Measurements from ENCODE around the gene UBE2E3.
"Not testable (repeated sequence)": the region's sequence is repeated elsewhere in the genome, so short reads cannot be mapped to it uniquely, and the experiment has no call there.

The UBE2E3 gene

GRCh38 chr2:181070119-181070835, 89.9 kb downstream of the UBE2E3 start:
- no peaks in the 10 kb centered on the region for H3K36me3 ChIP-seq (ENCODE audit: control insufficient read depth in 2 of 2, insufficient read depth in 2 of 2, low read length in 2 of 2)
- H3K4me3 ChIP-seq (ENCODE audit: low read length in 2 of 2), result no peak overlapping the region
- no peaks in the 10 kb centered on the region for H3K9me3 ChIP-seq (ENCODE audit: control insufficient read depth in 2 of 2, low read length in 2 of 2)
- no peak overlapping the region for H3K9ac ChIP-seq (ENCODE audit: low read depth in 1 of 2, low read length in 2 of 2)
- H3K4me1 ChIP-seq (ENCODE audit: control insufficient read depth in 2 of 2, insufficient read depth in 2 of 2, low read length in 2 of 2), result peaks cover 0 to 6% of the 10 kb centered on the region in 2 donors
- H3K27ac ChIP-seq (ENCODE audit: low read depth in 2 of 2, low read length in 2 of 2), result no peak overlapping the region
- H3K27me3 ChIP-seq (ENCODE audit: control insufficient read depth in 2 of 2, insufficient read depth in 2 of 2, low read length in 2 of 2), result no peaks in the 10 kb centered on the region

- Histone ChIP-seq H3K27ac (ENCODE audit: low read depth in 2 of 2, low read length in 2 of 2) (no peak overlapping the region), H3K9me3 (ENCODE audit: control insufficient read depth in 2 of 2, low read length in 2 of 2) (no peaks in the 10 kb centered on the region), H3K4me1 (ENCODE audit: control insufficient read depth in 2 of 2, insufficient read depth in 2 of 2, low read length in 2 of 2) (peaks cover 0 to 6% of the 10 kb centered on the region in 2 donors), H3K9ac (ENCODE audit: low read depth in 1 of 2, low read length in 2 of 2) (no peak overlapping the region), H3K4me3 (ENCODE audit: low read length in 2 of 2) (no peak overlapping the region), H3K36me3 (ENCODE audit: control insufficient read depth in 2 of 2, insufficient read depth in 2 of 2, low read length in 2 of 2) (no peaks in the 10 kb centered on the region), H3K27me3 (ENCODE audit: control insufficient read depth in 2 of 2, insufficient read depth in 2 of 2, low read length in 2 of 2) (no peaks in the 10 kb centered on the region)
Measured at GRCh38 chr2:181070836-181071200, 90.4 kb downstream of the UBE2E3 start.

- no peaks in the 10 kb centered on the region for H3K9me3 ChIP-seq (ENCODE audit: control insufficient read depth in 2 of 2, low read length in 2 of 2)
- H3K36me3 ChIP-seq (ENCODE audit: control insufficient read depth in 2 of 2, insufficient read depth in 2 of 2, low read length in 2 of 2), result no peaks in the 10 kb centered on the region
- H3K4me3 ChIP-seq (ENCODE audit: low read length in 2 of 2), result no peak overlapping the region
- no peak overlapping the region for H3K27ac ChIP-seq (ENCODE audit: low read depth in 2 of 2, low read length in 2 of 2)
- H3K27me3 ChIP-seq (ENCODE audit: control insufficient read depth in 2 of 2, insufficient read depth in 2 of 2, low read length in 2 of 2), result no peaks in the 10 kb centered on the region
- no peak overlapping the region for H3K9ac ChIP-seq (ENCODE audit: low read depth in 1 of 2, low read length in 2 of 2)
- H3K4me1 ChIP-seq (ENCODE audit: control insufficient read depth in 2 of 2, insufficient read depth in 2 of 2, low read length in 2 of 2), result peaks cover 0 to 6% of the 10 kb centered on the region in 2 donors
Measured at GRCh38 chr2:181072486-181073235, 92.3 kb downstream of the UBE2E3 start.

GRCh38 chr2:181073896-181074295, 93.5 kb downstream of the UBE2E3 start:
- H3K36me3 ChIP-seq (ENCODE audit: control insufficient read depth in 2 of 2, insufficient read depth in 2 of 2, low read length in 2 of 2), result no peaks in the 10 kb centered on the region
- H3K4me1 ChIP-seq (ENCODE audit: control insufficient read depth in 2 of 2, insufficient read depth in 2 of 2, low read length in 2 of 2), result peaks cover 0 to 6% of the 10 kb centered on the region in 2 donors
- H3K4me3 ChIP-seq (ENCODE audit: low read length in 2 of 2), result no peak overlapping the region
- H3K9me3 ChIP-seq (ENCODE audit: control insufficient read depth in 2 of 2, low read length in 2 of 2), result no peaks in the 10 kb centered on the region
- no peaks in the 10 kb centered on the region for H3K27me3 ChIP-seq (ENCODE audit: control insufficient read depth in 2 of 2, insufficient read depth in 2 of 2, low read length in 2 of 2)
- H3K27ac ChIP-seq (ENCODE audit: low read depth in 2 of 2, low read length in 2 of 2), result no peak overlapping the region
- no peak overlapping the region for H3K9ac ChIP-seq (ENCODE audit: low read depth in 1 of 2, low read length in 2 of 2)

GRCh38 chr2:181074457-181074856, 94.1 kb downstream of the UBE2E3 start:
- Histone ChIP-seq H3K4me3 (ENCODE audit: low read length in 2 of 2) (no peak overlapping the region), H3K9me3 (ENCODE audit: control insufficient read depth in 2 of 2, low read length in 2 of 2) (no peaks in the 10 kb centered on the region), H3K27ac (ENCODE audit: low read depth in 2 of 2, low read length in 2 of 2) (no peak overlapping the region), H3K4me1 (ENCODE audit: control insufficient read depth in 2 of 2, insufficient read depth in 2 of 2, low read length in 2 of 2) (peaks cover 0 to 3% of the 10 kb centered on the region in 2 donors), H3K27me3 (ENCODE audit: control insufficient read depth in 2 of 2, insufficient read depth in 2 of 2, low read length in 2 of 2) (no peaks in the 10 kb centered on the region), H3K36me3 (ENCODE audit: control insufficient read depth in 2 of 2, insufficient read depth in 2 of 2, low read length in 2 of 2) (no peaks in the 10 kb centered on the region), H3K9ac (ENCODE audit: low read depth in 1 of 2, low read length in 2 of 2) (no peak overlapping the region)

GRCh38 chr2:181076658-181077057, 96.3 kb downstream of the UBE2E3 start:
- Histone ChIP-seq H3K27me3 (ENCODE audit: control insufficient read depth in 2 of 2, insufficient read depth in 2 of 2, low read length in 2 of 2) (no peaks in the 10 kb centered on the region), H3K27ac (ENCODE audit: low read depth in 2 of 2, low read length in 2 of 2) (no peak overlapping the region), H3K4me3 (ENCODE audit: low read length in 2 of 2) (no peak overlapping the region), H3K9me3 (ENCODE audit: control insufficient read depth in 2 of 2, low read length in 2 of 2) (no peaks in the 10 kb centered on the region), H3K9ac (ENCODE audit: low read depth in 1 of 2, low read length in 2 of 2) (no peak overlapping the region), H3K4me1 (ENCODE audit: control insufficient read depth in 2 of 2, insufficient read depth in 2 of 2, low read length in 2 of 2) (no peaks in the 10 kb centered on the region), H3K36me3 (ENCODE audit: control insufficient read depth in 2 of 2, insufficient read depth in 2 of 2, low read length in 2 of 2) (no peaks in the 10 kb centered on the region)

GRCh38 chr2:181077128-181077709, 96.8 kb downstream of the UBE2E3 start:
- Histone ChIP-seq H3K4me1 (ENCODE audit: control insufficient read depth in 2 of 2, insufficient read depth in 2 of 2, low read length in 2 of 2) (no peaks in the 10 kb centered on the region), H3K27ac (ENCODE audit: low read depth in 2 of 2, low read length in 2 of 2) (no peak overlapping the region), H3K36me3 (ENCODE audit: control insufficient read depth in 2 of 2, insufficient read depth in 2 of 2, low read length in 2 of 2) (no peaks in the 10 kb centered on the region), H3K9me3 (ENCODE audit: control insufficient read depth in 2 of 2, low read length in 2 of 2) (no peaks in the 10 kb centered on the region), H3K9ac (ENCODE audit: low read depth in 1 of 2, low read length in 2 of 2) (no peak overlapping the region), H3K4me3 (ENCODE audit: low read length in 2 of 2) (no peak overlapping the region), H3K27me3 (ENCODE audit: control insufficient read depth in 2 of 2, insufficient read depth in 2 of 2, low read length in 2 of 2) (no peaks in the 10 kb centered on the region)

GRCh38 chr2:181083140-181083539, 102.7 kb downstream of the UBE2E3 start:
- no peaks in the 10 kb centered on the region for H3K27me3 ChIP-seq (ENCODE audit: control insufficient read depth in 2 of 2, insufficient read depth in 2 of 2, low read length in 2 of 2)
- no peak overlapping the region for H3K4me3 ChIP-seq (ENCODE audit: low read length in 2 of 2)
- no peaks in the 10 kb centered on the region for H3K9me3 ChIP-seq (ENCODE audit: control insufficient read depth in 2 of 2, low read length in 2 of 2)
- no peak overlapping the region for H3K27ac ChIP-seq (ENCODE audit: low read depth in 2 of 2, low read length in 2 of 2)
- no peaks in the 10 kb centered on the region for H3K36me3 ChIP-seq (ENCODE audit: control insufficient read depth in 2 of 2, insufficient read depth in 2 of 2, low read length in 2 of 2)
- no peaks in the 10 kb centered on the region for H3K4me1 ChIP-seq (ENCODE audit: control insufficient read depth in 2 of 2, insufficient read depth in 2 of 2, low read length in 2 of 2)
- H3K9ac ChIP-seq (ENCODE audit: low read depth in 1 of 2, low read length in 2 of 2), result no peak overlapping the region

- Histone ChIP-seq H3K9me3 (ENCODE audit: control insufficient read depth in 2 of 2, low read length in 2 of 2) (no peaks in the 10 kb centered on the region), H3K4me1 (ENCODE audit: control insufficient read depth in 2 of 2, insufficient read depth in 2 of 2, low read length in 2 of 2) (no peaks in the 10 kb centered on the region), H3K4me3 (ENCODE audit: low read length in 2 of 2) (no peak overlapping the region), H3K27me3 (ENCODE audit: control insufficient read depth in 2 of 2, insufficient read depth in 2 of 2, low read length in 2 of 2) (no peaks in the 10 kb centered on the region), H3K36me3 (ENCODE audit: control insufficient read depth in 2 of 2, insufficient read depth in 2 of 2, low read length in 2 of 2) (no peaks in the 10 kb centered on the region), H3K9ac (ENCODE audit: low read depth in 1 of 2, low read length in 2 of 2) (no peak overlapping the region), H3K27ac (ENCODE audit: low read depth in 2 of 2, low read length in 2 of 2) (no peak overlapping the region)
Measured at GRCh38 chr2:181085734-181086133, 105.3 kb downstream of the UBE2E3 start.

- H3K9ac ChIP-seq (ENCODE audit: low read depth in 1 of 2, low read length in 2 of 2); H3K27me3 ChIP-seq (ENCODE audit: control insufficient read depth in 2 of 2, insufficient read depth in 2 of 2, low read length in 2 of 2); H3K36me3 ChIP-seq (ENCODE audit: control insufficient read depth in 2 of 2, insufficient read depth in 2 of 2, low read length in 2 of 2); H3K4me3 ChIP-seq (ENCODE audit: low read length in 2 of 2); H3K4me1 ChIP-seq (ENCODE audit: control insufficient read depth in 2 of 2, insufficient read depth in 2 of 2, low read length in 2 of 2); H3K9me3 ChIP-seq (ENCODE audit: control insufficient read depth in 2 of 2, low read length in 2 of 2); H3K27ac ChIP-seq (ENCODE audit: low read depth in 2 of 2, low read length in 2 of 2): not testable (repeated sequence)
Measured at GRCh38 chr2:181091920-181092319, 111.5 kb downstream of the UBE2E3 start.

Measured in mucosa of rectum (tissue), 2 donors.